HG03439 (cell line): ENCODE measurements around the gene ADGRE3.

ENCODE experiments used
- ATAC-seq: cut with Tn5 transposase; IDR thresholded peaks from one replicate; pipeline ENCODE4 v1.9.1; 2021; ENCODE audit warnings: mild to moderate bottlenecking, moderate library complexity; ENCODE audit not compliant: unreplicated experiment

Gene ADGRE3

GRCh38 chr19:14674764-14675163 lies at the start of gene ADGRE3:
Gene ADGRE3, minus strand, starts transcription at chr19:14674844. Its CDS starts 74 bp downstream, at chr19:14674770.
- ATAC-seq = no peak

GRCh38 chr19:14722127-14722526 lies 47.5 kb upstream of the ADGRE3 start:
- no peak for ATAC-seq

- ATAC-seq = no peak
Observed at GRCh38 chr19:14719162-14719561, 44.5 kb upstream of the ADGRE3 start.

GRCh38 chr19:14718522-14719116 lies 44.0 kb upstream of the ADGRE3 start:
- ATAC-seq = no peak

GRCh38 chr19:14715841-14716240 lies 41.2 kb upstream of the ADGRE3 start:
- no peak for ATAC-seq

GRCh38 chr19:14704450-14704849 lies 29.8 kb upstream of the ADGRE3 start:
- no peak for ATAC-seq

GRCh38 chr19:14703833-14704232 lies 29.2 kb upstream of the ADGRE3 start:
- ATAC-seq = no peak

GRCh38 chr19:14700711-14701375 lies 26.2 kb upstream of the ADGRE3 start:
- ATAC-seq = no peak

GRCh38 chr19:14699641-14700040 lies 25.0 kb upstream of the ADGRE3 start:
- no peak for ATAC-seq

GRCh38 chr19:14695471-14695870 lies 20.8 kb upstream of the ADGRE3 start:
- ATAC-seq = no peak

- ATAC-seq = no peak
Observed at GRCh38 chr19:14694641-14695266, 20.1 kb upstream of the ADGRE3 start.

- peak; percentile 92 for ATAC-seq
Observed at GRCh38 chr19:14689598-14690503, 15.2 kb upstream of the ADGRE3 start, which contains the start of gene ZNF333. Gene ZNF333, plus strand, starts transcription at chr19:14690048. Its CDS starts 3,444 bp downstream, at chr19:14693492.

GRCh38 chr19:14686411-14686810 lies 11.8 kb upstream of the ADGRE3 start:
- ATAC-seq = no peak

- ATAC-seq = no peak
Observed at GRCh38 chr19:14683439-14683838, 8.8 kb upstream of the ADGRE3 start.

- ATAC-seq = no peak
Observed at GRCh38 chr19:14682084-14682483, 7.4 kb upstream of the ADGRE3 start.

- ATAC-seq = no peak
Observed at GRCh38 chr19:14678199-14678598, 3.6 kb upstream of the ADGRE3 start.

GRCh38 chr19:14677464-14677863 lies 2.8 kb upstream of the ADGRE3 start:
- ATAC-seq = no peak

GRCh38 chr19:14676762-14677161 lies 2.1 kb upstream of the ADGRE3 start:
- no peak for ATAC-seq

- ATAC-seq = no peak
Observed at GRCh38 chr19:14673088-14673487, 1.6 kb downstream of the ADGRE3 start.

- ATAC-seq = no peak
Observed at GRCh38 chr19:14672188-14672872, 2.3 kb downstream of the ADGRE3 start.

- ATAC-seq = no peak
Observed at GRCh38 chr19:14670408-14670807, 4.2 kb downstream of the ADGRE3 start.
